Mucosa of descending colon (tissue), 3 donors: ENCODE results near the gene NAP1L4. TPM values are rescaled to one million over a fixed set of nuclear protein-coding genes. Genes with fewer than 3 reads are reported as not detected.

Experiments
- ATAC-seq: fragments of 200-7000 bp; cut with Tn5 transposase; one replicate; pipeline ENCODE4 v1.9.1; 2020; ENCODE audit warnings: mild to moderate bottlenecking, moderate library complexity
- DNase-seq, 3 donors: peaks; one replicate each; pipeline ENCODE4 v3.0.0-alpha.2; 2020
- H3K36me3 ChIP-seq: fragments of 200-600 bp; one replicate; pipeline ENCODE4 v1.8.0; 2021; ENCODE audit warnings: low read depth, mild to moderate bottlenecking
- H3K4me1 ChIP-seq: fragments of 200-600 bp; one replicate; pipeline ENCODE4 v1.8.0; 2021; ENCODE audit warnings: low read depth, mild to moderate bottlenecking
- H3K4me3 ChIP-seq: fragments of 200-600 bp; one replicate; pipeline ENCODE4 v1.8.0; 2021; ENCODE audit warnings: mild to moderate bottlenecking
- H3K9me3 ChIP-seq: fragments of 200-600 bp; one replicate; pipeline ENCODE4 v1.8.0; 2021; ENCODE audit warnings: mild to moderate bottlenecking
- CTCF ChIP-seq: fragments of 200-600 bp; IDR thresholded peaks from one replicate; pipeline ENCODE4 v1.8.0; 2022; ENCODE audit warnings: antibody characterized with exemption, mild to moderate bottlenecking
- intact Hi-C, 2 donors: fragments of 100-400 bp; cut with DNase I in 1 of 2; cut with micrococcal nuclease in 1 of 2; formaldehyde crosslinking; loops; one replicate each; pipeline versions ENCODE4 v1.11.0 to v1.11.1; 2022; cut with DNase I, micrococcal nuclease
- total RNA-seq, 3 donors: library from RNA; stranded (reverse); fragmentation: NEBNext Ultra II Directional in 2 of 3; extraction: Animal tissue kit (Norgen Biotek cat#: 25700) in 2 of 3; gene quantifications; one replicate each; pipeline versions ENCODE4 v1.2.1 to v1.2.4, GENCODE V29; 2021 to 2023
- donor health status: DM: no; HTN: no; CAD: no; lungs with moderate emphysema.
- donor health status: DM: no; HTN: no; CAD: no.
- donor health status: DM: no; HTN: yes; CAD: no.

The NAP1L4 gene
- total RNA-seq, 3 donors from 2014 or later = 94.0 to 116 (median 99.8) TPM

GRCh38 chr11:3035333-3035732 lies 43.2 kb upstream of the NAP1L4 start:
- no peak for ATAC-seq
- TF ChIP-seq CTCF = no peak
- DNase-seq = no peak
- Histone ChIP-seq H3K4me3 (no peak overlapping the region), H3K36me3 (peaks cover 5% of the 10 kb centered on the region), H3K4me1 (no peaks in the 10 kb centered on the region), H3K9me3 (no peaks in the 10 kb centered on the region)
- intact Hi-C loops = loop anchor here (5.0 kb wide), 1 partner anchor 57 kb away; no protein-coding TSS in a partner anchor

GRCh38 chr11:3030289-3031070 lies 38.4 kb upstream of the NAP1L4 start:
- TF ChIP-seq CTCF = no peak
- no peaks in the 10 kb centered on the region for H3K9me3 ChIP-seq
- DNase-seq (no peak), ATAC-seq (no peak)
- peaks cover 8% of the 10 kb centered on the region for H3K4me1 ChIP-seq
- H3K36me3 ChIP-seq = no peaks in the 10 kb centered on the region
- no peak overlapping the region for H3K4me3 ChIP-seq
- intact Hi-C loops = no loop called here

- Histone ChIP-seq H3K9me3 (no peaks in the 10 kb centered on the region), H3K4me1 (peaks cover 8% of the 10 kb centered on the region), H3K4me3 (no peak overlapping the region), H3K36me3 (no peaks in the 10 kb centered on the region)
- intact Hi-C loops = no loop called here
- peak in 1 of 3 donors; percentile 42 for DNase-seq
- TF ChIP-seq CTCF = no peak
- peak; percentile 95 for ATAC-seq
Observed at GRCh38 chr11:3028813-3029212, 36.7 kb upstream of the NAP1L4 start.

- DNase-seq (no peak), ATAC-seq (no peak)
- no peaks in the 10 kb centered on the region for H3K36me3 ChIP-seq
- H3K9me3 ChIP-seq = no peaks in the 10 kb centered on the region
- intact Hi-C loops = no loop called here
- no peak overlapping the region for H3K4me3 ChIP-seq
- TF ChIP-seq CTCF = no peak
- peaks cover 8% of the 10 kb centered on the region for H3K4me1 ChIP-seq
Observed at GRCh38 chr11:3026803-3027202, 34.7 kb upstream of the NAP1L4 start.

- H3K4me3 ChIP-seq = no peak overlapping the region
- H3K36me3 ChIP-seq = peaks cover 7% of the 10 kb centered on the region
- no peaks in the 10 kb centered on the region for H3K9me3 ChIP-seq
- intact Hi-C loops = no loop called here
- no peak for TF ChIP-seq CTCF
- ATAC-seq = no peak
- no peaks in the 10 kb centered on the region for H3K4me1 ChIP-seq
- DNase-seq = no peak
Observed at GRCh38 chr11:3022982-3023381, 30.9 kb upstream of the NAP1L4 start.
